GM13977 (cell line): ENCODE measurements around the gene EFCAB8.

Experiments used
- DNase-seq: peaks from one replicate; pipeline ENCODE4 v3.0.0; 2012; ENCODE audit warnings: low spot score
- in situ Hi-C: fragments of 300-500 bp; cut with MboI; formaldehyde crosslinking; loops from one replicate; pipeline ENCODE4 v1.12.0; 2022; ENCODE audit warnings: low sequenced_read_pairs, low pct_unique_long_range_greater_than_20kb, mixed read lengths, inconsistent platforms; ENCODE audit not compliant: unreplicated experiment
- TF ChIP-seq, protein P1 (sequence below): IDR thresholded peaks from 2 replicates; pipeline ENCODE4 v1.5.1; 2012; ENCODE audit warnings: mild to moderate bottlenecking, control low read depth; ENCODE audit not compliant: insufficient read depth; ENCODE audit errors: extremely low read depth, missing control alignments

The EFCAB8 gene

GRCh38 chr20:32907886-32908285 is 49.2 kb downstream of the EFCAB8 start:
- in situ Hi-C loops: no loop called here
- TF ChIP-seq, protein P1, sequence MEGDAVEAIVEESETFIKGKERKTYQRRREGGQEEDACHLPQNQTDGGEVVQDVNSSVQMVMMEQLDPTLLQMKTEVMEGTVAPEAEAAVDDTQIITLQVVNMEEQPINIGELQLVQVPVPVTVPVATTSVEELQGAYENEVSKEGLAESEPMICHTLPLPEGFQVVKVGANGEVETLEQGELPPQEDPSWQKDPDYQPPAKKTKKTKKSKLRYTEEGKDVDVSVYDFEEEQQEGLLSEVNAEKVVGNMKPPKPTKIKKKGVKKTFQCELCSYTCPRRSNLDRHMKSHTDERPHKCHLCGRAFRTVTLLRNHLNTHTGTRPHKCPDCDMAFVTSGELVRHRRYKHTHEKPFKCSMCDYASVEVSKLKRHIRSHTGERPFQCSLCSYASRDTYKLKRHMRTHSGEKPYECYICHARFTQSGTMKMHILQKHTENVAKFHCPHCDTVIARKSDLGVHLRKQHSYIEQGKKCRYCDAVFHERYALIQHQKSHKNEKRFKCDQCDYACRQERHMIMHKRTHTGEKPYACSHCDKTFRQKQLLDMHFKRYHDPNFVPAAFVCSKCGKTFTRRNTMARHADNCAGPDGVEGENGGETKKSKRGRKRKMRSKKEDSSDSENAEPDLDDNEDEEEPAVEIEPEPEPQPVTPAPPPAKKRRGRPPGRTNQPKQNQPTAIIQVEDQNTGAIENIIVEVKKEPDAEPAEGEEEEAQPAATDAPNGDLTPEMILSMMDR: no peak
- no peak for DNase-seq

GRCh38 chr20:32908334-32909292 is 49.9 kb downstream of the EFCAB8 start:
- in situ Hi-C loops: no loop called here
- DNase-seq: no peak
- TF ChIP-seq, protein P1: no peak

- DNase-seq: no peak
- in situ Hi-C loops: no loop called here
- TF ChIP-seq, protein P1: no peak
Observed at GRCh38 chr20:32909451-32909850, 50.7 kb downstream of the EFCAB8 start.

GRCh38 chr20:32909896-32910571 is 51.3 kb downstream of the EFCAB8 start:
- in situ Hi-C loops: no loop called here
- TF ChIP-seq, protein P1: no peak
- no peak for DNase-seq

DNA sequence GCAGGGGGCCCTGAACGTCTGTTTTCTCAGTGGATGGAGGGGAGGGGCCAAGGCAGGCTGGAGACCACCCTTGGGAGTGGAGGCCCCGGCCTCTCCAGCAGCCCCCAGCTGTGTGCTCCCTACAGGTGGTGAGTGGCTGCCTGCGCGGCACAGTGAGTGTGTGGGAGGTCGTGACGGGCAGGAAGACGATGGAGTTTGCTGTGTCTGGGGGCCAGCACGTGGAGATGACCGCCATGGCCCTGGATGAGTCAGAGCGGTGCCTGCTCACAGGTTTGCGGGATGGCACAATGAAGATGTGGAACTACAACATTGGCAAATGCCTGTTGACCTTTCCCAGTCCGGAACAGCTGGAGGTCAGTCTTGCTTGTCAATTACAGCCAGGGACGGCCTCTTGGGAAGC is 52.6 kb downstream of the EFCAB8 start:
- in situ Hi-C loops: no loop called here
- DNase-seq: no peak
- TF ChIP-seq, protein P1: no peak

DNA sequence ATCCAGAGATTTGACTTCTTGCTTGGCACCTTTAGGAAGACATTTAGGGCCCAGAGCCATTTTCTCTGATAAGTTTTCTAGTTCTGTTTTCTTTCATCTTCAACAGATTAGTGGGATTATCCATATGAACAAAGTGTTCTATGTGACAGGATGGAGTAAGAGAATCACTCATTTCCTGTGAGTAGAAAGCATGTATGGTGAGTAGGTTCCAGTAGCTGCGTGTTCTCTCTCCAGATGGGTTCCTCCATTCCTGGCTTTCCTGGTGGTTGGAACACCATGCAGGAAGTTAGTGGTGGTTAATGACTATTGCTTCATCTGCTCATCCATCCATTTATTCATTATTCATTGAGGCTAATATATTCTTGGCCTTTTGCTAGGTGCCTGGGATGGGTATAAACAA is 54.0 kb downstream of the EFCAB8 start:
- in situ Hi-C loops: no loop called here
- no peak for DNase-seq
- TF ChIP-seq, protein P1: no peak
